ENCODE measurements around the gene BCL11A.
"Not testable (repeated sequence)": the region's sequence is repeated elsewhere in the genome, so short reads cannot be mapped to it uniquely, and the experiment has no call there.

BCL11A gene

DNA sequence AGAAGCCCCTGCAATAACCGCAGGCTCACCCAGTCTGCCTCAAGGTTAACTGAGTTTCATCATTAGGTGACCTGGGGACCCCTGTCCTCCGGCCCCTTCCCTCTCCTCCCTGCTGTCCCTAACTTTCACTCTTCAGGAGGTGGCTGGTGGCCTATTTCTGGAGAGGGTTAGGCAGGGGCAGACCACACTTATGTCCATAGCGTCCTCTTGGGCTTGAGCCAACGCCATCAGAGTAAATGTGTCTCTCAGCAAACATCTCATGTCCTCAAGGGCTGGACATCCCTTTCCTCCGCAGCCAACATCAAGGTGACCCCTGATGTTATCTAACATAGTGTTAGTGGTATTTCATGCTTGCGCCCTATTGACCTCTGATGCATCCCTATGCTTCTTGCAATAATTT, 114.8 kb downstream of the BCL11A start:
- DNase-seq (ENCODE audit: low read depth in 1 of 2, low spot score in 1 of 2) = no peak

DNA sequence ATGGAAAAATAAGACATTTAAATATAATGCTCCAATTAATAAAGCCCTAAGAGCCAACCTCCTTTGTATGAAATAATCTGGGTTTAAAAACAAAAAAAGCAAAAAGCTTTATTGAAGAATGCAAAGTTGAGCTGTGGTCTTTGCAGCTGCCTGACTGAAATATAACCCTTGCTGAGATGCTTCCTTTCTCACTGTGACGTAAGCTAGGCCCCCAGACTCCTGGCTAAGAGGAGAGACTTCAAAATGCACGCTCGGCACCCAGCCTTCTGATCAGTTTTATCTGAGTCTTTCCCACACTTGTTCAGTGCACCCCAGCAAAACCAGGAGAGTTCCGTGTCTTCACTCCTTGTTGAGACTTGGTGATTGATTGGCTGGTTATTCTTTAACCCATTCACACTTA, 115.3 kb downstream of the BCL11A start:
- no peak for DNase-seq (ENCODE audit: low read depth in 1 of 2, low spot score in 1 of 2)

DNA sequence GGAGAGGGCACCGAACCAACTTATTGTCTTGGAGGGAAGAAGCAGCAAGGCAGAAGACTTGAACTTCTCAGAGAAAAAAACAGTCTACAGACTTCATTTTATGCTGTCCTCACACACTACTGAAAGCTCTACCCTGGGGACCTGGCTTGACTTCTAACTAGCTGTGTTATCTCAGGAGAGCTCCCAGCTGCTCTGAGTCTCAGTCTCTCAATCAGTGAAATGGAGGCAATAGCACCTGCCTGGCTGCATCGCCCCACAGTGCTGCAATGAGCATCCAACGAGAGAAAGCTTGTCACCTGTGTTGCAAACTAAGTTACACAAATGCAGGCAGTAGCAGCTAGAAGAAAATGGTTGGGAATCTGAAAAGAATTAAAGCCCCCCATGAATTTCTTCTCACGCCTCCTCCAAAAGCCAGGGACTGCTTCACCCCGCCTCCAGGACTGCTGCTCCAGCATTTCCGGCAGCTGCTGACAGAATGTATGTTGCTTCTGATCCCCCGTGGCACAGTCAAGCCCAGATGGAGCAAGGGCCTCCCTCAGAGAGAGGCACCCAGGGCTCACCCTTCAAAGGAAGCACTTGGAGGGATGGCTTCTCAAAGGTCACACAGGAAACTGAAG, 116.3 kb downstream of the BCL11A start:
- DNase-seq (ENCODE audit: low read depth in 1 of 2, low spot score in 1 of 2) = no peak

DNA sequence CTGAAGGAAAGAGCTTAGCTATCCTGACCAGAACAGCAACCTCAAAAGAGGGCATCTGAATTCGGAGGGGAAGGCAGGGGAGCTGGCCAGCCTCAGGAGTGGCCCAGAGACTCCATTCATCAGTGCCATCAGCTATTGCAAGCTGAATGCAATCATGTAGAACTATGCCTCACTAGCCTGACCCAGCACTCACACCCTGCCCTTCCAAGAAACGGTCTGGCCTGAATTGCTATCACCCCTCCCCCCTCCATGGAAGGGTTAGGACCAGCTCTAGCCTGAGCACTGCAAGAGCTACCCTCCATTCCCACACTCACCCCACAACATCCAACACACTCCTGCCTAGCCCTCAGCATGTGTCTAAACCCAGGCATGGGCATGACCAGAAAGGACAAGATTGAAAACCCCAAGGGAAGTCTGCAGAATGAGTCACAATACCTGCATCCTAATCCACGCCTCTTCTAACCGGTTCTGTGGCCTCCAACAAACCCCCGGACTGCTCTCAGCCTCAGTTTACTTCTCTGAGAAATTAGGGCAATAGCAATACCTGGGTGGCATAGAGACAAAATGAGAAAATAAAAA, 120.3 kb downstream of the BCL11A start:
- DNase-seq (ENCODE audit: low read depth in 1 of 2, low spot score in 1 of 2) = no peak

DNA sequence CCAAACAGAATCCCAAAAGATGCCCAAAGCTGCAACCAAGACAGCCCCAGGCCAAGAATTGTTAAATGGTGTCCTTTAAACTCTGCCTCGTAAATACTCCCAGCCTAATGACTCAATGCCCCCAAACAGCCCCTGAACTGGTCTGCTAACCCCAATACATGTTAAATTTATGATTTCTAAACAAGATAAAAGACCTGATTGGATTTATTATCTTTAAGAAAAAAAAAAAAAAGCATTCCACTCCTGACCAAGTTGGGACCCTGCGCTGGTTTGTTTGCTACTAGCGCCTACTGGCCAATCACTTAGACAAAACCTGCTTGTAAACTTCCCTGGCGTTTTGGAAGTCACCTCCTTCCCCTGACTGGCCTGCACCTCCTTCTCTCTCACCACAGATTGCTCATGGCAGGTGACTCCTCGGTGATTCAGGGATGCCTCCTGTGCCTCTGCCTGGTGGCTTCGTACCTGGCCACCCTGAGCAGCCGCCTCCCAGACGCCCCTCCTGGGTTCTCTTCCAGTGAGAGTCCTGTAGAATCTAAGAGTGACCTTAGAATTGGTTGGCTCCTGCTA, 121.3 kb downstream of the BCL11A start:
- no peak for DNase-seq (ENCODE audit: low read depth in 1 of 2, low spot score in 1 of 2)

DNA sequence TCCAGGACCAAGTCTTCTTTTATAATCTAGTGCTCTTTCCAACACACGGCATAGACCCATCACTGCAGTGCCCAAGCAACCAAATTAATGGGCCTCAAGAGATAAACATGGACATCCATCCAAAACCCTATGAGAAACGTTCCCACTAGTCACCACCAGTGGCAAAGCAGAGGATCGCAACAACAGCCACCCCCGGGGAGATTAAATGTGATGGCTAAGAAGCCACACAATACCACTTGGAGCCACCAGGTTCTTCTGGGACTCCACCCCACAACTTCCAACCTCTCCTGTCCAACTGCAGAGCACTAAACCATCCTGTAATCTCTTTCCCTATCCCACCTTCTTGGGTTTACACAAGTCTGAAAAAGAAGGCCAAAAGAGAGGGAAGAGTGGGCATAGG, 123.8 kb downstream of the BCL11A start:
- DNase-seq (ENCODE audit: low read depth in 1 of 2, low spot score in 1 of 2) = no peak

DNA sequence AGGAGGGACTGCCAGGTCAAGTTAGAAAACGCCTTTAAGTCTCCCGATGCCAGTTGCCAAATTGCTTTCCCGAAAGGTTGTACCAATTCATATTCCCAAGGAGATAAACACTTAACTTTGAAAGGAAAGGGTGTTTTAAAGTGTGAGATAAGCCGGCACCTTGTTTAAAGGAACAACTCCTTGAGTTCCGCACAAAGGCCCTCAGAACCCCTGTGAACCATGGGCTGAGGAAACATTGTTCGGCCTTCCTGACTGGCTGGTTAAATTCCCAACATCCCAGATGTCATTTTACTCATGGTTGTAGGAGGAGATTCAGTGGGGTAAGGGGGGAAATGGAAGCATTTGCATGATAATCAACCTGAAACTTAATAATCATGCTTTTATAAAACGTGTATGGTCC, 126.6 kb downstream of the BCL11A start:
- no peak for DNase-seq (ENCODE audit: low read depth in 1 of 2, low spot score in 1 of 2)

DNA sequence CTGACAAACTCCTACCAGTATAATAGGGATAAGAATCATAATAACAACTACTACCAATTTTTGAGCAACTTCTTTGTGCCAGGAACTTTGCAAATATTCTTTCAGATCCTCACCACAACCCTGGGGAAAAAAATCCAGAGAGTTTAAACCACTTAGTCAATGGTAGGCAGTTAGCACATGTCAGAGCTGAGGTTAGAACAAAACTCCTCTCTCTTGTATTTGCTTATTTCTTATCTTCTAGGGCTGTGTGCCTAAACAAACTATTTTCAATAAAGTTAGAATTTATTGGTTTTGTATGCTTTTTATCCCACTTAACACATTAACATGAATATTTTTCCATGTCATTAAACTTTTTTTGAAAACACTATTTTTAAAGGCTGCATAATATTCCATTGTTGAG, 127.1 kb downstream of the BCL11A start:
- DNase-seq (ENCODE audit: low read depth in 1 of 2, low spot score in 1 of 2) = no peak

DNA sequence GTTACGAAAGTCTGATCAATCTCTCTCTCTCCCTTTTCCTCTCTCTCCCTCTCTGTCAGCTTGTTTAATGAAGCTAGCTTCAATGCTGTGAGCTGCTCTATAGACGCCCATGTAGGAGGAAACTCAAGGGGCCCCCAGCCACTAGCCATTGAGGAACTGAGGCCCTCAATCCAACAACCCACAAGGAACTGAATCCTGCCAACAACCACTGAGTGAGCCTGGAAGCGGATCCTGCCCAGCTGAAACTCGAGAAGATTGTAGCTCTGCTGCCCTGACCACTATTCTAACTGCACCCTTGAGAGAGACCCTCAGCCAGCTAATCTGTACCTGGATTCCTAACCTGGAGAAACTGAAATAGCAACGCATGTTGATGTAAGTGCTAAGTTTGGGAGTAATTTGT, 129.2 kb downstream of the BCL11A start:
- no peak for DNase-seq (ENCODE audit: low read depth in 1 of 2, low spot score in 1 of 2)

DNA sequence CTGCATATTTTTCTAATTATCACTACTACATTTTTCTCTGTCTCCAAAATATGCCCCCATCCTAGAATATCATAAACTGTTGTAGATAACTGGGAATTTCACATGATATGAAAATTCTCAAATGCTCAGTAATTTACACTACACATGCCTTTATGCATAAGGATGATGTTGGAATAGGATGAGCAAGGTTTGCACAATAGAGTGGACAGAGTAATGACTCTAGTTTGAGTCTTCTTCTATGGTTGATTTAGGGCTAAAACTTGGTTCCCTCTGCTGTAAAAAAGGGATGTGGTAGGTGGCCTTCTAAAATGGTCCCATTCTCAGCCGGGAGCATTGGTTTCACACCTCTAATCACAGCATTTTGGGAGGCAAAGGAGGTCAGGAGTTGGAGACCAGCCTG, 129.9 kb downstream of the BCL11A start:
- DNase-seq (ENCODE audit: low read depth in 1 of 2, low spot score in 1 of 2) = no peak

DNA sequence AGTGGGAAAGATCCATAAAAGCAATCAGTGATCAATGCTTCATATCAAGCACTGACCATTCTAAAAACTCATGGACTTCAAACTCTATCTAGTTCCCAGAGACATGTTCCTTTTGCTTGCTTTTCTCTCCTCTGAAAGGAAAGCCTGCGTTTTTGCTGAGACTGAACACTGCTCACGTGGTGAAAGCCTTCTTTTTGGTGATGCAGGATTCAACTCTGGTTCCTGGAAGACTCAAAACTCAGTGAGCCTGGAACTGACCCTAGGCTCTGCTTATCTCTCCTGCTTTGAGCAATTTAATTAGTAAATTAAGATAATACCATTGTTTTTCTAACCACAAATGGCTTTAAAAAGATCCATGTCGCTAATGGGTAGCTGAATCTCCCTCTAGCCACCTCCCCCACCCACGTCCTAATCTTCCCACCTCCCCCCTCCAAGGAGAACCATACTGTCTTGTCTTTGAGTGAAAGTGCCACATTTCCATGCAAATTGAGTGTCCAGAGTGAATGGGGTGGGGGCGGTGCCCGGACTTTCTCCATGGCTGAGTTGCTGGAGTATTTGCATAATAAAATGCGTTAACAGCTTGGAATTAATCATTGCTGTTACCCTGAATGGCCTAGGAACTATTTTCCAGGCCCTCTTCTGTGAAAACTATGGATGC, 130.5 kb downstream of the BCL11A start:
- no peak for DNase-seq (ENCODE audit: low read depth in 1 of 2, low spot score in 1 of 2)

DNA sequence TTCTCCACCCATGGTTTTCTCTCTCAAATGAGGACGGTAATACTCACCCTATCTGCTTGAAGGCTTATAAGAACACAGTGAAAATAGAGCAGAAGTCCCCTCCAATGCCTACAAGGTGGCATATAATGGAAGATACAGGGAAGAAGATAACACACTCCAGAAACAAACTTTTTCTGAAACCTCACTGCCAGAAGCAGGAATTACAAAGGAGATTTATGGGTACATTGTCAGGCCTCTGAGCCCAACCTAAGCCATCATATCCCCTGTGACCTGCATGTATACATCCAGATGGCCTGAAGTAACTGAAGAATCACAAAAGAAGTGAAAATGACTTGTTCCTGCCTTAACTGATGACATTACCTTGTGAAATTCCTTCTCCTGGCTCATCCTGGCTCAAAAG, 136.2 kb downstream of the BCL11A start:
- not testable (repeated sequence) for DNase-seq (ENCODE audit: low read depth in 1 of 2, low spot score in 1 of 2)

DNA sequence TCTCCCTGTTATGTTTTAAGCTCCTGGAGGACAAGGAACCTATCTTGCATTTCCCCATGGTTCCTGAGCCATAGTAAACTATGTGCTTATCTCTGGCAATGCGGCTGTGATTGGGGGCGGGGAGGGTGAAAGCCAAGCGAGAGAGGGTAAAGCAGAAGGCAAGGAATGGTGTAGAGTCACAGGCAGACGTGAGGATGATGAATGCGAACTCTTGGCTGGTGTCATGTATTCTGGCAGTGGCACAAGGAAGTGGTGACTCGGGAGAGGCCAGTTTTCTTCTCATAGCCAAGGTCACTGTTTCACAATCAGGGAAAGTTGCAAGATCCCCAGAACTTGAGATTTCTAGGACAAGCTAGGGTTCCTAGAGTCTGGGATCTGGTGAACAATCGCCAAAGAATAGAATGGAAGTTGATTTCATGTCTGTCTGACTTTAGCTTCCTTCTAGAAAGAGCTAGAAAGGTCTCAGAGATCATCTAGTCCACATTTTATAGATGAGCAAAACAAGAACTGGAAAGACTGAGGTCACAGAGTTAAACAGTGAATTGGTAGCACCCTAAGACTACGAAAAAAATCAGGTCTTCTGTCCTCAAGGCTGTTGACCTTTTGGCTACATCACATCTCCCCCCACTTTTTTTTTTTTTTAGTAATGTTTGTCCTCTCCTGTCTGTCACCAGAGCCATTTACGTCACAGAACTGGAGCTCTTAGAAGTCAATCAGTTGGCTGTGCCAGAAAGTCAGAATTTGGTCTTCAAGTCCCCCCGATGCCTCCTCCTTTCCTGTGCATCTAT, 137.0 kb downstream of the BCL11A start:
- no peak for DNase-seq (ENCODE audit: low read depth in 1 of 2, low spot score in 1 of 2)

DNA sequence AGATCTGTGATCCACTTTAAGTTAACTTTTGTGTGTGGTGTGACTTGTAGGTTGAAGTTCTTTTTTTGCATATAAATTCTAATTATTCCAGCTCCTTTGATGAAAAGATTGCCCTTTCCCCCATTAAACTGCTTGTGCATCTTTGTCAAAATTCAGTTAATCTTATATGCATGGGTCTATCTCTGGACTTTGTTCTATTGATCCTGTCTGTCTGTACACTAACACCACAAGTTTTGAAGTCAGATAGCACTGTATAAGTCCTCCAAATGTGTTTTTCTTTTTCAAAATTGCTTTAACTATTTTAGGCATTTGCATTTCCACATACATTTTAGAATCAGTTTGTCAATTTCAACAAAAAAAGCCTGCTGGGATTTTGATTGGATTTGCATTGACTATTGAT, 137.6 kb downstream of the BCL11A start:
- no peak for DNase-seq (ENCODE audit: low read depth in 1 of 2, low spot score in 1 of 2)

DNA sequence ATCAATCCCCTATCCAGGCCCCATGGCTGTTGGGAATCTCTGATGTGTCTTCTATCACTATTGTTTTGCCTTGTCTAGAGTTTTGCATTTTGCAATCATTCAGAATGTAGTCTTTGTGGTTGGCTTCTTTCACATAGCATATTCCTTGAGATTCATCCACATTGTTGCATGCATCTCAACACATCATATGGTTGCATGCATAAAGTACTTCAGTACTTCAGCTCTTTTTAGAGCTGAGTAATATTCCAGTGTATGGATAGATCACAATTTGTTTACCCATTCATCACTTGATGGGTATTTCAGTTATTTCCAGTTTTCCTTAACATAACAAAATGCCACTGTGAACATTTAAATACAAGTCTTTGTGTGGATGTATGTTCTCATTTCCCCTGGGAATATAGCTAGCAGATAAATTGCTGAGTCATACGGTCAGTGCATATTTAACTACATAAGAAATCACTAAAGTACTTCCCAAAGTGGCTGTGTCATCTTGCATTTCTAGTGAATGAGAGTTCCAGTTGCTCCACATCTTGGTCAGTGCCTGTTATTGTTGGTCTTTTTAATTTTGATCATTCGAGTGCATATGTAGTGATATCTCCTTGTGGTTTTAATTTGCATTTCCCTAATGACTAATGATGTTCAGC, 138.8 kb downstream of the BCL11A start:
- DNase-seq (ENCODE audit: low read depth in 1 of 2, low spot score in 1 of 2) = no peak

DNA sequence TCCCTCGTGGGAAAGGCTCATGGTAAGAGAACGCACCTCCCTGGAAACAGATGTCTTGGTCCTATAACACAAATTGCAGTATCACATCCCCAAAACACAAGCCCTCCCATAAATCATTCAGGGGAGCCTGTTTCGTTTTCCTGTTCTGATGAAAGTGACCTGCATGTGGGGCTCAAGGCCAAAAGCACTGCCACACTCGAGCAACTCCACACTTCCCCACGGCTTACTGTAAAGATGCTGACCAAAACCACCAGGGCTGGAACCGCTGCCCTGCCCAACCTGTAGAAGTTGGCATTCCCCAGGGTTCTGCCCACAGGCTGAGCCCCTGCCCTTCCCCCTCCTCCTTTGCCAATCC, 139.7 kb downstream of the BCL11A start:
- DNase-seq (ENCODE audit: low read depth in 1 of 2, low spot score in 1 of 2) = no peak

DNA sequence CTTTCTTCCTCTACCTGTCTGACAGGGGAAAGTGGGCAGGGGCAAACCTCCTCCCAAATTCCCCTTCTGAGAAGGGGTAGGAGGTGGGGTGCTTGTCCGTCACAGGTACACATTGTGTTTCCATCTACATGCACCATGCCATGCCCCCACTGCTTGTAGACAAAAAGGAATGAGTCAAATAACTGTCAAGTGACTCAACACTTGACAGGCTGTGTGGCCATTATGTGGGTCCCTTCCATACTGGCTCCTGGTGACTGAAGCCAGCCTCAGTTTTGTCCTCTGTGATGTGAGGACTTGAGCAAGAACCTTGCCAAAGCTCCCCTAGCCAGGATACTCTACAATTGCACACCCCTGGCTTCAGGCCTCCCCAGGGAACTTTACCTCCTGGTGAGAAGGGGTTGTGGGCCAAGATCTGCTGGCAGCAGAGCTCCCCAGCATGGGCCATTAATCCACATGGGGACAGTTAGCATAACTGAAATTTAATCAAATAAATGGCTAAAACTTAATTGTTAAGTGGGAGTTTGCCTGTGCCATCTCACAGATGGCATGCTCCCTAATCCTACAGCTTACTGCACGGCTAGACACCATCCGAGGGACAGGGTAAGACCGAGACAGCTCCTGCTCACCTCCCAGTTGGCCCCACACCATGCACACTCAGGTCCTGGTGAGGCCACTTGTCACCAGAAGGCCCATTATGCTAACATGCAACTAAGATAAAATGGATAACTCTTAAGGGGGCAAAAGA, 140.2 kb downstream of the BCL11A start:
- DNase-seq (ENCODE audit: low read depth in 1 of 2, low spot score in 1 of 2) = no peak

DNA sequence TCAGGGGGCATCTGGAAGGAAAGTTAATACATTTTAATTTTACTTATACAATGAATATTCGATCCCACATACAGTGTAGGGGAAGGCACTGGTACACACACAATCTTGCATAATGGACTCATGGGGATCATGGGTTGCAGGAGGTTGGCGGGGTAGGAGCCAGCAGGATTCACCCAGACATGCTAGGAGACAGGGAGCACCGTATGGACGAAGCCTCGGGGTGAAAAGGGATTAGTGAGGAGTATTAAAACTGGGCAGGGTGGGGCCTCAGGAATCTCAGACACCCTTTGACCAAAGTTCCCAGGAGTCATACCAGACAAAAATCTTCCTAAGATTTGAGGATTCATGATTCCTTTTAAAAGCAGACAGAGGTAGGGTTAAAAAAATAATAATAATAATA, 140.8 kb downstream of the BCL11A start:
- DNase-seq (ENCODE audit: low read depth in 1 of 2, low spot score in 1 of 2) = no peak

DNA sequence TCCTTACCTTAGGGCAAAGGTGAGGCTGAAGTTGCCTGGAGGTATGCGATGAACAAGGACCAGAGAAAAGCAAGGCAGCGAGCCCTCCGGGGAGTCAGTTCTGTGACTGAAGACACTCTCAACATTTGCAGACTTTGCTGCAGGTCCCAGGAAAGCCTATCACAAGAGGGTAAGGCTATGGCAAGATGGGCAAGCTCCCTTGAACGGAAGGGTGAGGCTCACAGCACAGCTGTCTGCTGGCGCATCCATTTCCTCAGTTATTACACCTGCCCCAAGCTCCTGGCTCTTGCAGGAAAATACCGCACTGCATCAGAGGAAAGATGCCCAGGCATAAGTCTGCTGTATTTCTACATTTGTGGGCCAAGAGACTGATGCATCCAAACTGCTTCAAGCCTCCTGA, 141.4 kb downstream of the BCL11A start:
- DNase-seq (ENCODE audit: low read depth in 1 of 2, low spot score in 1 of 2) = no peak

DNA sequence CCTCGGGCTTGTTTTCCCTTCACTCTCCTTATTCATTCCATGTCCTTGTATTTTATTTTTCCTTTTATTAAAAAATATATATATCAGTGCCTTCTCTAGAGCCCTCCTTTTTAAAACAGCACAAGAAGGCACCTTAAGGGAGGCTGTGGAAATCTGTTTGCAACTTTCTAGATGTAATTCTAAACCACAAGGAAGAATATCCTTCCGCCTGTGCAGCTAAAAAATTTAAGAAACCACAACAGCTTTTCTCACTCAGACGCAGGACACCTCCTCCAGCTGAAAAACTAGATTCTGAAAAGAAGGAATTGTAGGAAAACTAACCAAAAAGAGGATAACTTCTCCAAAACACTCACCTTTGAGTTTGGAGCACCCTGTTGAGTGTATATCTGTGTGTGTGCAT, 142.2 kb downstream of the BCL11A start:
- DNase-seq (ENCODE audit: low read depth in 1 of 2, low spot score in 1 of 2) = no peak

Measured in stimulated activated CD4-positive, alpha-beta T cell treated with anti-CD3 and anti-CD28 coated beads, Interleukin-15, amount 100 ng/mL, for 1 hour (primary cell).